OCI-LY1 (cell line): ENCODE data around the gene TRPM1.

Source experiments
- EZH2 ChIP-seq: fragments of 200-600 bp; sonication (generic), shearing (Covaris generic); IDR thresholded peaks from 2 replicates; pipeline ENCODE4 v1.8.0; 2017; ENCODE audit warnings: borderline replicate concordance, mixed run types, mild to moderate bottlenecking, antibody characterized with exemption, low read length, moderate library complexity, mixed read lengths
- TF ChIP-seq, protein P1 (sequence below): fragments of 200-600 bp; sonication (generic), shearing (Covaris generic); IDR thresholded peaks from 2 replicates; pipeline ENCODE4 v1.5.1; 2017; ENCODE audit warnings: mild to moderate bottlenecking, antibody characterized with exemption, low read length, moderate library complexity, mixed read lengths

- TF ChIP-seq, protein P1, sequence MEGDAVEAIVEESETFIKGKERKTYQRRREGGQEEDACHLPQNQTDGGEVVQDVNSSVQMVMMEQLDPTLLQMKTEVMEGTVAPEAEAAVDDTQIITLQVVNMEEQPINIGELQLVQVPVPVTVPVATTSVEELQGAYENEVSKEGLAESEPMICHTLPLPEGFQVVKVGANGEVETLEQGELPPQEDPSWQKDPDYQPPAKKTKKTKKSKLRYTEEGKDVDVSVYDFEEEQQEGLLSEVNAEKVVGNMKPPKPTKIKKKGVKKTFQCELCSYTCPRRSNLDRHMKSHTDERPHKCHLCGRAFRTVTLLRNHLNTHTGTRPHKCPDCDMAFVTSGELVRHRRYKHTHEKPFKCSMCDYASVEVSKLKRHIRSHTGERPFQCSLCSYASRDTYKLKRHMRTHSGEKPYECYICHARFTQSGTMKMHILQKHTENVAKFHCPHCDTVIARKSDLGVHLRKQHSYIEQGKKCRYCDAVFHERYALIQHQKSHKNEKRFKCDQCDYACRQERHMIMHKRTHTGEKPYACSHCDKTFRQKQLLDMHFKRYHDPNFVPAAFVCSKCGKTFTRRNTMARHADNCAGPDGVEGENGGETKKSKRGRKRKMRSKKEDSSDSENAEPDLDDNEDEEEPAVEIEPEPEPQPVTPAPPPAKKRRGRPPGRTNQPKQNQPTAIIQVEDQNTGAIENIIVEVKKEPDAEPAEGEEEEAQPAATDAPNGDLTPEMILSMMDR, result no peak
- no peak for TF ChIP-seq EZH2
These were observed 110.9 kb downstream of the TRPM1 start for GRCh38 chr15:30990446-30991254.
